ENCODE data around the gene UBL4B. TPM values are rescaled to one million over a fixed set of nuclear protein-coding genes. Genes with fewer than 3 reads are reported as not detected.
"Not testable (repeated sequence)": the region's sequence is repeated elsewhere in the genome, so short reads cannot be mapped to it uniquely, and the experiment has no call there.

The UBL4B gene, protein sequence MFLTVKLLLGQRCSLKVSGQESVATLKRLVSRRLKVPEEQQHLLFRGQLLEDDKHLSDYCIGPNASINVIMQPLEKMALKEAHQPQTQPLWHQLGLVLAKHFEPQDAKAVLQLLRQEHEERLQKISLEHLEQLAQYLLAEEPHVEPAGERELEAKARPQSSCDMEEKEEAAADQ
- not detected in 2 replicates for total RNA-seq (2014; rRNA removed)
- not detected for polyA plus RNA-seq (2012)

DNA sequence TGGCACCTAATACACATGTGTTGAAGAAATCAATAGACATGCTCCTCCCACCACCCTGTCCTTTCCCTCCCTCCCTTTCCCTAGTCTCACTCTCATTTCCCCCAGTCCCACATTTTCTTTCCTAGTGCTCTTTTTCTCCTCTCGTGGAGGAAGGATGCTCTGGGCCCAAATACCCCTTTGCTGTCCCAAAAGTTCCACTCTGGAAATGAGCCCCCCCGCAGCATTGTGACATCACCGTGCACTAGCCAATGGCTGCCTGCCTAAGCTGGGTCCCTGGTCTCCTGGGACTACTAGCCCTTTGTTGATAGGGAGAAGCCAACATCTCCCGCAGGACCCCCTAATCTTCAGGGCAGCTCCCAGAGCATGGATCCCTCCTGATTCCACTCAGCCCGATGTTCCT, at the start of gene UBL4B:
Gene UBL4B (plus strand): TSS at position 301 of the 400 bp plus-strand sequence. CDS start 92 bp downstream, at position 393.
- no peak for DNase-seq (ENCODE audit: low read depth)

DNA sequence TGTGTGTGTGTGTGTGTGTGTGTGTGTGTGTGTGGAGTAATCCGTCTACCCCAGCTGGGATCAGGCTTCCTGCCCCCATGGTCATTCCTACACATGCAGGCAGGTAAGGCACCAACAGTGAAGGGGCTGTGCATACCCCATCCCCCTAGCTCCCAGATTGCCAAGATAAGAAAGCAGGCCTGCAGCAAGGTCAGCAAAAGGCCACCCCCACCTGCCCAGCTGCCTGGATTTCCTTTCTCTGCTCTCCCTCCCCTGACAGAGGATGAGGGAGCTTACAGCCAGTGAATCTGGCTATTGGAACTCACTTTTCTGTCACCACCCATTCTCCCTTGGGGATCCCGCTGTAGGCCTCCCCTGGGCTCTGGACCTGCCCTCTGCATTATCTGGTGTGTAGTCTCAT, 49.6 kb upstream of the UBL4B start:
- no peak for DNase-seq (ENCODE audit: low read depth)

DNA sequence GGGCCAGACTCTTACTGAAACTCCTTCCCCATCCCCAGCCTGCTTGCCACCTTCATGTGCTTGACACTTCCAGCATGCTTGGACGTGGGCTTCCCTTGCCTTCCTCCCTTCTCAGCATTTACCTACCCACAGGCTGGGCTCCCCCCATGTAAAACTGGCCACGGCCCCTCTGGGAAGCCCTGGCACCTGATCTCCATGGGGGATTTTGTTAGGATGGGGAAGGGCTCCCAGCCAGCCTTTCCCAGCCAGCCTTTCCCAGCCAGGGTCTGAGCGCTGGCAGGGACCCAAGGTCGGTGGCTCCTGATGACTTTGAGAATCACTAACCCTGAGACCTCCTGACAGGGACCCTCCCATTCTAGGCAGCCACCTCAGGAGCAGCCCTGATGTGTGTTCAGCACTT, 48.5 kb upstream of the UBL4B start:
- no peak for DNase-seq (ENCODE audit: low read depth)

DNA sequence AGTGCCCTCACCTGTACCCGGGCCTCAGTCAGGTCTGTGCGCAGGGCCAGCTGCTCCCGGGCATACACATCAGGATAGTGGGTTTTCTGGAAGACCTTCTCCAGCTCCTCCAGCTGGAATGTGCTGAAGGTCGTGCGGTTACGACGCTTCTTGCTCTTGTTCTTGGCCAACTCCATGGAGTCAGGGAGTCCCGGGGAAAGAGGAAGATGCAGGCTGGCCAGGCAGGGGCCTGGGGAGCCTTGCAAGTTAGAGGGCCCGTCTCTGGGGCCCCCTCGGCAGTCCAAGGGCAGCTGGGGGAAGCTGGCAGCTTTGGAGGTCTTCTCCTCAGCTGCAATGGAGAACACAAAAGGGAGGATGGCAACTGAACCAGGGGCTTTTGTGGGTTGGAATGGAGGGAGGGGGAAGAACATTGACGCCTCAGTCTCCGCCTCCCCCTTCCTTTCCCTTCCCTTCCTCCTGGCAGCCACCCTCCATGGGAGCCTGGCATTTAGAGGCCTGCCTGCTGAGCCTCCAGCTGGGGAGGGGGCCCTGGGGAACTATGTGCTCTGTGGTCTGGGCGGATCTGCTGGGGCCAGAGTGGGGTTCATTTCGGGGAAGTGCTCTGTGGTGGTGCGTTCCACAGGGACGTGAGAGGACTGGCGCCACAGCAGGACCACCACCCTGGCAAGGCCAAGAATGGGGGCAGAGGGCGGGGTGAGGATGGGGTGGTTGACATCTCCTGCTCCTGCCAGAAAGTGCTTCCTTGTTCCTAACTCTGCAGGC, 47.5 kb upstream of the UBL4B start:
- DNase-seq (ENCODE audit: low read depth) = no peak

DNA sequence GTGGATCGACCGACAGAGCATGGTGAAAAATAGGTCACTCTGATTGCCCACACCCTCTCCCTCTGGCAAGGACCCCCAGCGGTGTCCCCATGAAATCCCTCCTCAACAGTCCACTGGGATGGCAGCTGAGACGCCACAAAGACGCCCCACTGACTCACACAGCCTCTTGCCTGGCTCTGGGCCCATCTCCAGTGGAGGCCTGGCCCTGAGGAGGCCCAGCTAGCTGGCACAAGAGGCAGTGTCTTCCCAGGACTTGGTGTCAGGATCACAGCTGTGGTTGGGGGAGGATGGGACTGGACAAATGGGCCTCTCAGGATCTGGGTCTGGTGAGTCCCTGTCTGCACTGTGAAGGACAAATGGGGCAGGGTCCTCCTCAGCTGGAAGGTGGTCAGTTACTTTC, 46.4 kb upstream of the UBL4B start:
- DNase-seq (ENCODE audit: low read depth) = no peak

DNA sequence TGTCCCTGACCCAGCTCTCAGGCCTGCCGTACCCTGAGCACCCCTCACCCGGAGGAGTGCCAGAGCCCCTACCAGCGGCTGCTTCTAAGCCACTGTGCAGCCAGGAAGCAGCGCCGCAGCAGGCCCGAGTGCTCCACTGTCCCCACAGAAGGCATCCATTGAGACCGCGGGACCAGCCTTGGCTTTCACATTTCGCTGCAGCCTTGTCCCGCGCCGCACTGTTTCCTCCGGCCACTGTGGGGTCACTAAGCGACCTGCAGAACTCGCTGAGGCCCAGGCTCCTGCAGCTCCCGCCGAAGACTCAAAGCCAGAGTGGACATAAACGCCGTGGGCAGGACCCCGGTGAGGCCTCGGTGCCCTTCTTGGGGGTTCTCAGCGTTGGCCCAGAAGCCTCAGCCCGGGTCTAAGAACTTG, 44.8 kb upstream of the UBL4B start:
- DNase-seq (ENCODE audit: low read depth) = no peak

DNA sequence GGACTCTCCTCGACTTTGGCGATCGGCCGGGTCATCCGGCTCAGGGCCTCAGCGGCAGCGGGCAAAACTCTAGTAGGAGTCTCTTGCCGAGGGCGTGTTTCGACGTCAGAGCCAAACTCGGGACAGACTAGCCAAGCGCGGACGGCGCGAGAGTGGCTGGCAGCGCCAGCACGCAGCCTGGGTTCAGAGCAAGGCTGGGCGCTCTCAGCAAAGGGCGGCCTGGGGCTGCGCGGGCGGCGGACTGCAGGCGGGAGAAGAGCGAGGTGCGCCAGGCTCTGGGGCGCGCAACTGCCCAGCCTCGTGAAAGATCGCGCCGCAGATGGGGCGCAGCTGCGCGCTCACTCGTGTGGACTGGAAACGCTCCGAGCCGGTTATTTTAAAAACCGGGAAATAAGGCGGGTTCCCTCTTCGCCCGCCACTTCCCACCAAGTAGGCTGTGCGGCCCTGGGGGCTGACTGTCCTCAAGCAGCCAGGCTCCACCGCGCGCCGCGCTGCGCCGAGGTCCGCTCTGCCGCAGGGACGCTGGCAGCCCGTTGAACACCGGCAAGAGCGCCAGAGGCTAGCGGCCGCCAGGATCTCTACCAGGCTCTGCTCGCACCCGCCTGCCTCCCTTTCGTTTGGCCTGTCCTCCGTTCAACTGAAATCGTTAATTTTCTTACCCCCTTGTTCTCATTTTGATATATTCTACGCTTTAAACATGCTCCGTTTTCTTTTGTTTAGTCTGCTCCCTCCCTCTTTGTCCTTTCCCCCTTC, 44.2 kb upstream of the UBL4B start:
- no peak for DNase-seq (ENCODE audit: low read depth)

DNA sequence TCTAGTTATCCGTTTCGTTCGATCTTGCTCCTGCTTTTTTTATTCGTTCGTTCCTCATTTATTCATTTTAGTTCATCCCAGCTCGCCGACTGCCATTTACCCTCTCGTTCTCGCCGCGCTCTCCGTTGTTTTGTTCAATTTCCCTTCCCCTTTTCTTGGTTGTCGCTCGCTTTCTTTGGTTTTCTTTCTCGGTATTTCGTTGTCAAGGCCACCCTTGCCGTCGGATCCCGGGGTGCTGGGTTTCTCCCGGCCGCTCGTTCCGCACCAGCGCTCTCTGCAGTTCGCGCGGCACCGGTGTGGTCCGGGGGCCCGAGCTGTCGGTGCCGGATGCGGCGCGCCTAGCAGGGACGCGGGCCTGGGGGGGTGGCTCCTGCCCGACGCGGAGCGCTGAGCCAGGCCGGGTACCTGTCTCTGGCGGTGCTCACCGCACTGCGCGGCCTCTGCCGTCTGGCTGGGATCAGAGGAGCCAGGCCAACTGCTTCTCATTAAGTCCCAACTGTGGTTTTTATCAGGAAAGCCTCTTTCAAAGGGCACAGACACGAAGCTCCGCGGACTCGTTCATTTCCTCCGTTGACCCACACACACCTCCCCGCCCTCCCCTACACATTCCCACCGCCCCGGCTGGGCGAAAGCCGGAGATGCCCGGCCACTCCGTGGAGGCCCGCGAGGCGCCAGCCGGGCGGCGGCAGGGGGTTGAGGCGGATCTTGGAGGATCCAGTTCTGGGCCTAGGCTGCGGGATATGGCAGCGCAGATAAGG, 43.4 kb upstream of the UBL4B start:
- DNase-seq (ENCODE audit: low read depth) = no peak

DNA sequence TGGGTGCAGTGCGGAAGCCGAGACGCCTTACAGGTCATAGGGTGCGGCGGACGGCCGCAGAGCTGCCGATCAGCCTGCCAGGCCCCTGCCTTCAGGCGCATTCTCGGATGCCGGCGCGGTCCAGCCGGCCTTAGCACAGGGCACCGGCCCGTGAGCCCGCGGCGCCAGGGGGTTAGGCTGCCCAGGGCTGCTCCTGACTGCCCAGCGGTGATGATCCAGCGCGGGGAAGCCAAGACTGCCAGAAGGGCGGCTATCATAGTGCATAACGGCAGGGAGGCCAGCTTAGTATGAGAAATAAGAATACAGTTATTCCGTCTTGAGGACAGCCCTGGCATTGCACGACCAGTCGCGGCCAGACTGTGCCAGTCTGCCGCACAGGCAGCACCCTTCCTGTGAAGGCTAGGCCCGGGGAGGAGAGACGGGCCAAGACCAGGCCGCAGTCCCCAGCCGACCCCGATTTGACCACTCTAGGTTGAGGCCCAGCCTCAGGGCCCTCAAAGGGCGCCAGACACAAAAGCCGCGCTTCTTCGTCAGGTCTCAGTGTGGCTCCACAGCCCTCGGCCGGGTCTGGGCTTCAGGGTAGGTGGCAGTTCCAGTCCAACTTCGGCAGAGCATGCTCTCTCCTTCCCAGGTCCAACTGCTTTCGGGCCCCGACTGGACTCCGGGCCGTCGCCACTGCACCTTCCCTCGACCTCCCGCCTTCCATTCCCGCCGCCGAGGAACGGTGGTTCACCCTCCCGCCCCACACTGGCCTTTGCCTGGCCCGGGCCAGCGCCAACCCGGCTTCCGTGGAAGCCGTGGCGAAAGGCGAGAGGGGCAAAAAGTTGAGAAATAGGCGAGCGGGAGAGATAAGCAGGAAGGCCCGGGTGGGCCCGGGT, 42.6 kb upstream of the UBL4B start:
- DNase-seq (ENCODE audit: low read depth) = no peak

DNA sequence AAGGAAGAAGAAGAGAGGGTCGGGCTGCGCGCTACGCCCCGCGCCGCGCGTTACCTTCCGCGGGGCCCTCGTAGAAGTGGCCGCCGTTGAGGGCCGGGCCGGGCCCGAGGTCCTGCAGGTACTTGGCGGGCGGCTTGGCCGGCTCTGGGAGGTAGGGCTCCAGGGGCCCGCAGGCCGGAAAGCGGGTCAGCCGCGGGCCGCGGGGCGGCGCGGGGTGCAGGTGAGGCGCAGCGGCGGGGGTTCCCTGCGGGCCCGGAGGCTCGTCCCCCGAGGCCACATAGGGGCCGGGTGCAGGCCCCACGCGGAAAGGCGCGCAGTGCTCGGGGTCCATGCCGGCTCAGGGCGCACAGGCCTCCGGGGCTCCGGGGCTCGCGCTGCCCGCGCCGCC, 42.0 kb upstream of the UBL4B start:
- no peak for DNase-seq (ENCODE audit: low read depth)

DNA sequence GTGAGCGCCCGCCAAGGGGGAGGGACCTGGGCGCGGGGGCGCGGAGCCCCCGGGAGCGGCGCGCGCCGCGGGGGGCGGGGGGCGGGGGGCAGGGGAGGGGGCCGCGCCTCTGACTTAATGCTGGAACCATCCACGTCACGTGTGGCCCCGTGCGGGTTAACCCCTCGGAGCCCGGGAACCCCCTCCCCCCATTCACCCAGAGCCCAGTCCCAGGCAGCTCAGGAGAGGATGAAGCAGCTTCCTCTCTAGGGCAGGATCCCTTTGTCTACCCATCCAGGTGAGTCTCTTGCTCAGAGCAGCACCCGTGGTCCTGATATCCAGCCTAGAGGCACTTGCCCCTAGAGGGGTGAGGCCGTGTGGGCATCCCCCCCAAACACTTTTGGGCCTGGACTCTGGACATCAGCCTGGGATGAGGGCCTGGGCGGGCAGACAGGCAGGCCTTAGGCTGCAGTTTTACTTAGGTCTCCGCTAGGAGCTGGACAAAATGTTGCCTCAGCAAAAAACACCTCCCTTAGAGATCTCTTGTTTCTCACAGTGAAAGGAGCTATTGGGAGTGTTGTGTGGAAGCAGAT, 41.5 kb upstream of the UBL4B start, which contains the start of gene ALX3:
Gene ALX3 (minus strand): TSS at position 2 of the 572 bp plus-strand sequence. CDS start 60 bp downstream, outside the sequence.
- DNase-seq (ENCODE audit: low read depth) = no peak

DNA sequence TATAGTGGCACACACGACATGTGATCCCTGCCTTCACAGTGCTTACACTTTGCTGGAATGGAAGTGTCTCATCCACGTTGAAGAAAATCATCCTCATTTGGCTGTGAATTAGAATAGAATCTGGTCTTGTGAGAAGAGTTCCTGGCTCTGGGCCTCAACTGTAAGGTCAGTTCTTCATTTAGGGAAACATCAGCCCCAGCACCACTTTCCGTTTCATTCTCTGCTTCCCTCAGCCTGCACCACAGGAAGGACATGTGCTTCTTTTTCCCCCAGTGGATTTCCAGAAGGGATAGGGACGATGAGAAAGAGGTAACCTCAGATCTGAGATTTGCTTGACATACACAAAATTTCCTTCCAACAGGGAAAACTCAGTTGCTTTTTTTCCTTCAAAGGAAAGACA, 38.1 kb upstream of the UBL4B start:
- no peak for DNase-seq (ENCODE audit: low read depth)

DNA sequence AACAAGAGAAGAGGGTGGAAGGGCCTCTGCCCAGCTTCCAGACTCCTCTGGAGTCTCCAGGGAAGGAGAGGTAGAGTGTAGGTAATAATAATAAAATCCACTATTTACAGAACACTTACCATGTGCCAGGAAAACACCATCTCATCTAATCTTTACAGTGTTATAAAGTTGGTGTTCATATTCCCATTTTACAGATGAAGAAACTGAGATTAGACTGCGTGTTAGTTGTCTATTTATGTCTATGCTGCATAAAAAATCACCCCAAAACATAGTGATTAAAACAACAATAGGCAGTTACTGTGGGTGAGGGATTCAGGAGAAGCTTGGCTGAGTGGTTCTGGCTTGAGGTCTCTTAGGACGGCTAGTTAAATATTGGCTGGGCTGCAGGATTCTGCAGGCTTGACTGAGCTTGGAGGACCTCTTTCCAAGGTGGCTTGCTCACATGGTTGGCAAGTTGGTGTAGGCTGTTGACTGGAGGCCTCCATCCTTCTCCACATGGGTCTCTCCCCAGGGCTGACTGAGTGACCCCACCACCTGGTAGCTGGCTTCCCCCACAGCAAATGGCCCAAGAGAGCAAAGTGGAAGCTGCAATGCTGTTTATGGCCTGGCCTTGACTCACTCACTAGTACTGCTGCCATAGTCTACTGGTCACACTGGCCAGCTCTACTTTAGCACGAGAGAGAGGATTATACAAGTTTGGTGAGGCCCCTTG, 35.3 kb upstream of the UBL4B start:
- DNase-seq (ENCODE audit: low read depth) = no peak

DNA sequence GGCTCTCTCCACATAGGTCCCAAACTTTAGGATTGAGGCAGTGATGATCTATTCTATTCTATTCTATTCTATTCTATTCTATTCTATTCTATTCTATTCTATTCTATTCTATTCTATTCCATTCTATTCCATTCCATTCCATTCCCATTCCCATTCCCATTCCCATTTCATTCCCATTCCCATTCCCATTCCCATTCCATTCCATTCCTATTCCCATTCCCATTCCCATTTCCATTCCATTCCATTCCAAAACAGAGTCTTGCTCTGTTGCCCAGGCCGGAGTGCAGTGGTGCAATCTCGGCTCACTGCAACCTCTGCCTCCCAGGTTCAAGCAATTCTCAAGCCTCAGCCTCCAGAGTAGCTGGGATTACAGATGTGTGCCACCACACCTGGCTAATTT, 32.2 kb upstream of the UBL4B start:
- DNase-seq (ENCODE audit: low read depth) = not testable (repeated sequence)

DNA sequence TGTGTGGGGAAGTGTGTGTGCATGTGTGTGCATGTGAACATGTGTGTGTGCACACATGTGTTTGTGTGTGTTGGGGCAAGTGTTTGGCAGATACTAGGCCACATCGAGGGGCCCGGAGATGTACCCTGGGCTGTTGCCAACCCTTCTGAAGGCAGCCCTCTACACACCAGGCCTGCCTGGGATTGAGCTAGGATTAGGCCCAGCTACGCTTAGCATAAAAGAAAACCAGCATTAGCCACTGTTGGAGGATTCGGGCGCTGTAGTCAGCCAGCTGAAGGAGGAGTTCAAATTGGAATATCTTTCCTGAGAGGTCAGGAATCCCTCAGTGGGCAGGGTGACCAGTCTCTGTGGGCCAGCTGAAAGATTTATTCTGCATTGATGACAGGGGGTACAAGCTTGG, 31.2 kb upstream of the UBL4B start:
- DNase-seq (ENCODE audit: low read depth) = no peak

DNA sequence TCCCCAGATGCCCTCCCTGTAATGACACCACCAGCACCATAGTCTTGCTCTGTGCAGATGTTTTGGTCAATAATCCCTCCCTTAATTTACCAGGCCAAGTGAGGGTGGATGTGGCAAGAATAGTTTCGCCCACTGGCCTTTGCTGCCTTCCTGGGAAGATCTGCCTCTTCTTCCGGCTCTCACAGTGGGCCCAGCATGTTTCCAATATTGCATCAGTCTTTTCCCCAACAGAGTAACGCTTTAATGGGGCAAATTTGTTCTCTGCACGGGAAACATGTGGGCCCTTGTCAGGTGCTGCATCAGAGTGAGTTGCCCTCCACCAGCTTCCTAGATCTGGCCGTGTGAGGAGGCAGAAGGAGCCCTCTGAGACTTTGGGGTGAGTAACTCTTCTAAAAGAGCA, 29.8 kb upstream of the UBL4B start:
- DNase-seq (ENCODE audit: low read depth) = no peak

DNA sequence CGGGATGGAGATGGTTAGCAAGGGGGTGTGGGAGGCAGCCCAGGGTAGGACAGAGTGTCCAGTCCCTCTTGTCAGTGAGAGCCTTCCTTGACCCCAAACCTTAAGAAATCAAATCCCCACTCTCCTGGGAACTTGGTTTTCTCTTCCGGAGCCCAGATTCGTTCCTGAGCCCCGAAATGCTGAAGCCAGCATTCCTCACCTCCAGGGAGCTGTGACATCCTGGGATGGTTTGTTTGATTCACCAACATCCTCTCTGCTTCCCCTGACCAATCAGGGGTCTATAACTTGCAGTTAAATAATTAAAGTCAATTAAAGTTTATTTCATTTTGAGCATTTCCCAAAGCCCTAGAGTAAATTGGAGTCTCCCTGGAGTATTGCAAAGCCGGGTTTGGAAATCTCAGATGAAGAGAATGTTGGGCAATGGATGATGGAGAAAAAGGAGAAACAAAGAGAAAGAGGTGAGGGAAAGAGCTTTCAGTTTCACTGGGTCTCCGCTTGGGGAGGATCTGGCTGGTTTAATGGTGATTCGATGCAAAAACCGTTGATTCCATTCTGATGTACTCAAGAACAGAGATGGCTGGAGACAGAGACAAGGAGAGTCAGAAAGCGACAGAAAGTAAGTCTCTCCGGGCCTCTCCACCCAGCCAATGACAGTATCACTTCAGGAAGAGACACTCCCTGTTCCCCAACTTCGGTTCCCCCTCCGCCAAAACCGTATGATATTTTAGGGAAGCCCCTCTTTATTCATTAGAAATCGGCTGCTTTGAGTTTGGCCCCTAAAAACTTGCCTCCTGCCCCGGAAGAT, 29.0 kb upstream of the UBL4B start:
- DNase-seq (ENCODE audit: low read depth) = no peak

DNA sequence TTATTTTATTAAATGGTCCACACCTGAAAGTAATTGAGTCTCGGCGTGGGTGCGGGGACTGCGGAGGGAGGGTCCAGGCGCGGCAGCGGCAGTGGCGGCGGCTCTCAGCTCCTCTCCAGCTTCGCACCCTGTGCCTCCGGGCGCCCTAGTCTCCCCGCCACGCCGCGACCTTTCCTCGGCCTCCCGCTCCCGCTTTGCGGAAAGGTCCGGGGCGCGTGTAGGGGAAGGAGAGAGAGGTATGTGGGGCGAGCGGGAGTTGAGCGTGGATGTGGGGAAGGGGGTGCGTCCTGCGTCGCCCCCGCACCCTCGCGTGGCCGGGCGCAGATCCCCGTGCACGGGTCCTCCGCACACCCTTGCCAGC, 28.4 kb upstream of the UBL4B start:
- no peak for DNase-seq (ENCODE audit: low read depth)
